Natural killer cell (primary cell): ENCODE results near the gene TPTE2. TPM values are rescaled to one million over a fixed set of nuclear protein-coding genes. Genes with fewer than 3 reads are reported as not detected.

Source experiments
- ATAC-seq, 3 donors: fragments of 150-1000 bp in 2 of 3; fragments of 200-7000 bp in 1 of 3; cut with Tn5 transposase; 1 replicate in 1 of 3; 2 replicates in 2 of 3; pipeline ENCODE4 v1.10.0; 2021; ENCODE audit warnings: mild to moderate bottlenecking in 2 of 3, moderate library complexity in 2 of 3
- DNase-seq, 2 donors: peaks; one replicate each; pipeline versions ENCODE4 v3.0.0 to v3.0.0-alpha.2; 2013 to 2021; ENCODE audit warnings: mixed read lengths in 1 of 2
- H3K27ac ChIP-seq: one replicate; pipeline ENCODE4 v1.5.1; 2013; ENCODE audit warnings: mild to moderate bottlenecking, low read length
- H3K27me3 ChIP-seq: one replicate; pipeline ENCODE4 v1.6.1; 2013; ENCODE audit warnings: low read length; ENCODE audit not compliant: control insufficient read depth, insufficient read depth
- H3K36me3 ChIP-seq: one replicate; pipeline ENCODE4 v1.6.1; 2013; ENCODE audit warnings: low read length; ENCODE audit not compliant: control insufficient read depth, insufficient read depth
- H3K4me1 ChIP-seq: one replicate; pipeline ENCODE4 v1.6.1; 2013; ENCODE audit warnings: low read length; ENCODE audit not compliant: control insufficient read depth, insufficient read depth
- H3K4me3 ChIP-seq: one replicate; pipeline ENCODE4 v1.5.1; 2013; ENCODE audit warnings: low read length
- H3K9me3 ChIP-seq: one replicate; pipeline ENCODE4 v1.6.1; 2013; ENCODE audit warnings: low read length; ENCODE audit not compliant: control insufficient read depth, insufficient read depth
- H3K27ac Mint-ChIP-seq, 2 donors: one replicate each; pipeline ENCODE4 v1.8.0; 2022; ENCODE audit warnings: mild to moderate bottlenecking in 2 of 2, mixed read lengths in 2 of 2, moderate library complexity in 1 of 2
- H3K27me3 Mint-ChIP-seq, 2 donors: one replicate each; pipeline ENCODE4 v1.8.0; 2022; ENCODE audit warnings: low read depth in 2 of 2, mixed read lengths in 2 of 2
- H3K36me3 Mint-ChIP-seq: one replicate; pipeline ENCODE4 v1.8.0; 2022; ENCODE audit warnings: mixed read lengths
- H3K4me1 Mint-ChIP-seq, 2 donors: one replicate each; pipeline ENCODE4 v1.8.0; 2022; ENCODE audit warnings: mixed read lengths in 2 of 2
- H3K4me3 Mint-ChIP-seq: one replicate; pipeline ENCODE4 v1.8.0; 2022; ENCODE audit warnings: mild to moderate bottlenecking, moderate library complexity, mixed read lengths
- H3K9me3 Mint-ChIP-seq, 2 donors: one replicate each; pipeline ENCODE4 v1.8.0; 2022; ENCODE audit warnings: mixed read lengths in 2 of 2
- WGBS: methylation state at CpG from one replicate; pipeline ENCODE4 v1.1.7; 2013; ENCODE audit warnings: missing lambda C conversion rate; ENCODE audit not compliant: insufficient coverage; 5-methylcytosine and 5-hydroxymethylcytosine counted together
- intact Hi-C: fragments of 100-400 bp; cut with micrococcal nuclease; formaldehyde crosslinking; loops from one replicate; pipeline ENCODE4 v1.14.2; 2022
- total RNA-seq, 4 donors: library from RNA; stranded (reverse); fragments of 120-200 nt in 1 of 4; gene quantifications; one replicate each; pipeline versions ENCODE4 v1.2.3 to v1.2.4, GENCODE V29; 2013 to 2022
- TF ChIP-seq, protein P1 (sequence below): fragments of 200-600 bp; IDR thresholded peaks from one replicate; pipeline ENCODE4 v1.8.0; 2022; ENCODE audit warnings: antibody characterized with exemption

Gene TPTE2
- total RNA-seq, 3 donors from 2014 or later (not counting 1 experiment from before 2014, with no cell fraction given) = 0.41 TPM; not detected in 2

DNA sequence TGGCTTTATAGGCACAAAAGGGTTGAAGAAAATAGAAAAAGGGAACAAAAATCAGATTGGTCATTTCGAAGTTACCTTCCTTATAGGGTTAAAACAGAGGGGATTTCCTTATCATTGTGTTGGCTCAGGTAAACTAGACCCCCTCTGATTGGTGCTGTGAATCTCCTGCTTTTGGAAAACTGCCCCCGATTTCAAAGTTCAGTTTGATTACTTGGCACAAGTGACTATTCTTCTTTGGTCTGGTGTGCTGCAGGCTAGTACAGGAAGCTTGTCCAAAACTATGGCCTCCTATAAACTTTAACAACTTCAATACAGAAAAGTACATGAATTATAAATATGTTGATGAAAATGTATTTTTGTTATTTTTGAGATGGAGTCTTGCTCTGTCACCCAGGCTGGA, 13.9 kb upstream of the TPTE2 start:
- Histone ChIP-seq H3K9me3 (no peaks in the 10 kb centered on the region), H3K4me3 (no peak overlapping the region), H3K36me3 (no peaks in the 10 kb centered on the region), H3K4me1 (no peaks in the 10 kb centered on the region), H3K27ac (no peak overlapping the region), H3K27me3 (no peaks in the 10 kb centered on the region)
- Mint-ChIP-seq H3K27ac (no peak overlapping the region), H3K9me3 (peaks cover 0 to 3% of the 10 kb centered on the region in 2 donors), H3K27me3 (peaks cover 9 to 27% of the 10 kb centered on the region in 2 donors), H3K4me1 (no peaks in the 10 kb centered on the region), H3K36me3 (no peaks in the 10 kb centered on the region), H3K4me3 (no peak overlapping the region)
- WGBS = 60% methylated on average over 2 of the region's 2 CpGs
- DNase-seq = no peak
- no peak for ATAC-seq
- TF ChIP-seq, protein P1, sequence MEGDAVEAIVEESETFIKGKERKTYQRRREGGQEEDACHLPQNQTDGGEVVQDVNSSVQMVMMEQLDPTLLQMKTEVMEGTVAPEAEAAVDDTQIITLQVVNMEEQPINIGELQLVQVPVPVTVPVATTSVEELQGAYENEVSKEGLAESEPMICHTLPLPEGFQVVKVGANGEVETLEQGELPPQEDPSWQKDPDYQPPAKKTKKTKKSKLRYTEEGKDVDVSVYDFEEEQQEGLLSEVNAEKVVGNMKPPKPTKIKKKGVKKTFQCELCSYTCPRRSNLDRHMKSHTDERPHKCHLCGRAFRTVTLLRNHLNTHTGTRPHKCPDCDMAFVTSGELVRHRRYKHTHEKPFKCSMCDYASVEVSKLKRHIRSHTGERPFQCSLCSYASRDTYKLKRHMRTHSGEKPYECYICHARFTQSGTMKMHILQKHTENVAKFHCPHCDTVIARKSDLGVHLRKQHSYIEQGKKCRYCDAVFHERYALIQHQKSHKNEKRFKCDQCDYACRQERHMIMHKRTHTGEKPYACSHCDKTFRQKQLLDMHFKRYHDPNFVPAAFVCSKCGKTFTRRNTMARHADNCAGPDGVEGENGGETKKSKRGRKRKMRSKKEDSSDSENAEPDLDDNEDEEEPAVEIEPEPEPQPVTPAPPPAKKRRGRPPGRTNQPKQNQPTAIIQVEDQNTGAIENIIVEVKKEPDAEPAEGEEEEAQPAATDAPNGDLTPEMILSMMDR = no peak
- intact Hi-C loops = no loop called here

DNA sequence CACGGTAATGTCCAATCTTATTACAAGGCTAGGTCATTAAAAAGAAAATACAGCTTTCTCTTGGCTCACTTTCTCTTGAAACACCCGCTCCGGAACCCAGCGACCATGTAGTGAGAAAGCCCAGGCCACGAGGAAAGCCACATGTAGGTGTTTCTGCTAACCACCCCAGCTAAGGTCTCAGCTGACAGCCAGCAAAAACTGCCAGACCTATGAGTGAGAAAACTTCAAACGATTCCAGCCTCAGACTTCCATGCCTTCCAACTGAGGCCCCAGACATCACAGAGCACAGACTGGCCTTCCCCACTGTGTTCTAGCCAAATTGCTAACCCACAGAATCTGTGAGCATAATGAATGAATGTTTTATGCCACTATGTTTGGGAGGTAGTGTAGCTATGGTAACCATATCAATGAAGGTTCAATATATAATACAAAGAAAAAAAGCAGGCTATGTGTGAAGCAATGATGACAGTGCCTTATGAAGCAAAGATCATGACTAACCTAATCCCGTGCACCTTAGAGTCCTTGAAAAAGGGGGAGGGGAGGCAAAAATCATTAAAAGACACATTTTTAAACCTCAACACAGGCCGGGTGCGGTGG, 11.9 kb upstream of the TPTE2 start:
- Mint-ChIP-seq H3K4me1 (no peaks in the 10 kb centered on the region), H3K27me3 (peaks cover 8 to 24% of the 10 kb centered on the region in 2 donors), H3K36me3 (no peaks in the 10 kb centered on the region), H3K27ac (no peak overlapping the region), H3K9me3 (no peaks in the 10 kb centered on the region), H3K4me3 (no peak overlapping the region)
- peak; percentile 15 to 32 (median 21) for ATAC-seq
- peak in 1 of 2 donors; percentile 11 for DNase-seq
- intact Hi-C loops = no loop called here
- Histone ChIP-seq H3K9me3 (no peaks in the 10 kb centered on the region), H3K36me3 (no peaks in the 10 kb centered on the region), H3K27ac (no peak overlapping the region), H3K27me3 (peaks cover 2% of the 10 kb centered on the region), H3K4me1 (no peaks in the 10 kb centered on the region), H3K4me3 (no peak overlapping the region)
- WGBS = 72% methylated on average over 8 of the region's 9 CpGs
- TF ChIP-seq, protein P1 = no peak

DNA sequence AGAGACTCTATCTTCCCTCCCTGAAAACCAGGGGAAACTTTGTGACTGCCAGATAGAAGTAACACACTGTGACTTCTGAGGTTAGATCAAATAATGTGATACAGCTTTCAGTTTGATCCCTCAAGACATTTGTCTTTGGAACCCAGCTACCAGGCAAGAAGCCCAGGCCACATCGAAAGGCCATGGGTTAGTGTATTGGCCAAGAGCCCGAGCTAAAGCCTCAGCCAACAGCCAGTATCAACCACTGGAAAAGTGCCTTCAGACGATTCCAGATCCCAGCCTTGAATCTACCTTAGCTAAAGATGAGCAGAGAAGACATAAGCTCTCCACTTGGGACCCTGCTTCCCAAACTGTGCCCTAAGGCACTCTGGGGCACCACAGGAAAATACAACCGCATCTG, 10.9 kb upstream of the TPTE2 start:
- Histone ChIP-seq H3K4me3 (no peak overlapping the region), H3K4me1 (no peaks in the 10 kb centered on the region), H3K36me3 (no peaks in the 10 kb centered on the region), H3K27ac (no peak overlapping the region), H3K27me3 (peaks cover 2% of the 10 kb centered on the region), H3K9me3 (no peaks in the 10 kb centered on the region)
- TF ChIP-seq, protein P1 = no peak
- intact Hi-C loops = no loop called here
- Mint-ChIP-seq H3K9me3 (no peaks in the 10 kb centered on the region), H3K4me3 (no peak overlapping the region), H3K27me3 (peaks cover 5 to 29% of the 10 kb centered on the region in 2 donors), H3K4me1 (no peaks in the 10 kb centered on the region), H3K27ac (no peak overlapping the region), H3K36me3 (no peaks in the 10 kb centered on the region)
- 86% methylated on average over 4 of the region's 4 CpGs for WGBS
- DNase-seq = no peak
- no peak for ATAC-seq
